HG02938 (cell line): ENCODE results near the gene TGM1.
A peak's percentile ranks its signal among the peaks of the same experiment; 100 is the strongest.

Experiments
- ATAC-seq: cut with Tn5 transposase; IDR thresholded peaks from one replicate; pipeline ENCODE4 v1.9.1; 2021; ENCODE audit warnings: mild to moderate bottlenecking, moderate library complexity; ENCODE audit not compliant: unreplicated experiment

Gene TGM1

GRCh38 chr14:24262821-24263733 is at the start of gene TGM1:
Gene TGM1 (minus strand): TSS chr14:24263177. CDS start chr14:24262352, 825 bp downstream.
- ATAC-seq: no peak

- no peak for ATAC-seq
These were observed 49.0 kb upstream of the TGM1 start for GRCh38 chr14:24311837-24312615.

DNA sequence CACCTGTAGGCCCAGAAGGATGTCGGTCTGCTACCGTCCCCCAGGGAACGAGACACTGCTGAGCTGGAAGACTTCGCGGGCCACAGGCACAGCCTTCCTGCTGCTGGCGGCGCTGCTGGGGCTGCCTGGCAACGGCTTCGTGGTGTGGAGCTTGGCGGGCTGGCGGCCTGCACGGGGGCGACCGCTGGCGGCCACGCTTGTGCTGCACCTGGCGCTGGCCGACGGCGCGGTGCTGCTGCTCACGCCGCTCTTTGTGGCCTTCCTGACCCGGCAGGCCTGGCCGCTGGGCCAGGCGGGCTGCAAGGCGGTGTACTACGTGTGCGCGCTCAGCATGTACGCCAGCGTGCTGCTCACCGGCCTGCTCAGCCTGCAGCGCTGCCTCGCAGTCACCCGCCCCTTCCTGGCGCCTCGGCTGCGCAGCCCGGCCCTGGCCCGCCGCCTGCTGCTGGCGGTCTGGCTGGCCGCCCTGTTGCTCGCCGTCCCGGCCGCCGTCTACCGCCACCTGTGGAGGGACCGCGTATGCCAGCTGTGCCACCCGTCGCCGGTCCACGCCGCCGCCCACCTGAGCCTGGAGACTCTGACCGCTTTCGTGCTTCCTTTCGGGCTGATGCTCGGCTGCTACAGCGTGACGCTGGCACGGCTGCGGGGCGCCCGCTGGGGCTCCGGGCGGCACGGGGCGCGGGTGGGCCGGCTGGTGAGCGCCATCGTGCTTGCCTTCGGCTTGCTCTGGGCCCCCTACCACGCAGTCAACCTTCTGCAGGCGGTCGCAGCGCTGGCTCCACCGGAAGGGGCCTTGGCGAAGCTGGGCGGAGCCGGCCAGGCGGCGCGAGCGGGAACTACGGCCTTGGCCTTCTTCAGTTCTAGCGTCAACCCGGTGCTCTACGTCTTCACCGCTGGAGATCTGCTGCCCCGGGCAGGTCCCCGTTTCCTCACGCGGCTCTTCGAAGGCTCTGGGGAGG is 47.9 kb upstream of the TGM1 start, which contains the start of gene LTB4R:
Gene LTB4R (plus strand): TSS at position 857 of the 959 bp plus-strand sequence. CDS start 4,150 bp downstream, outside the sequence.
- peak; percentile 57 for ATAC-seq

DNA sequence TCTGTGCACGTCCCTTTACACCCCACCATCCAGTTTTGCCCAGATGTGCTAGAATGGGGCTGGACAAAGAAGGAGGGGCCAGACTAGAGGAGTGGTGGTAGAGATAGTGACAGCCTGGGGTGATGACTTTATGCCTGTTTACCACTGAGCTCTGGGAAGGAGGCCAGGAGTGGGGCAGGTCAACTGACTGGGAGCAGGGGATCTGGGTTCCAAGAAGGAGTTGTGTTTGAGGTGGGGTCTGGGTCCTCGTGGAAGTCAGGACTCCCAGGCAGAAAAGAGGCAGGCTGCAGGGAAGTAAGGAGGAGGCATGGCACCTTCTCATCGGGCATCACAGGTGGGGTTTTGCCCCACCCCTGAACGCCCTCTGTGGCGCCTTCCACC is 47.3 kb upstream of the TGM1 start:
- ATAC-seq: no peak

DNA sequence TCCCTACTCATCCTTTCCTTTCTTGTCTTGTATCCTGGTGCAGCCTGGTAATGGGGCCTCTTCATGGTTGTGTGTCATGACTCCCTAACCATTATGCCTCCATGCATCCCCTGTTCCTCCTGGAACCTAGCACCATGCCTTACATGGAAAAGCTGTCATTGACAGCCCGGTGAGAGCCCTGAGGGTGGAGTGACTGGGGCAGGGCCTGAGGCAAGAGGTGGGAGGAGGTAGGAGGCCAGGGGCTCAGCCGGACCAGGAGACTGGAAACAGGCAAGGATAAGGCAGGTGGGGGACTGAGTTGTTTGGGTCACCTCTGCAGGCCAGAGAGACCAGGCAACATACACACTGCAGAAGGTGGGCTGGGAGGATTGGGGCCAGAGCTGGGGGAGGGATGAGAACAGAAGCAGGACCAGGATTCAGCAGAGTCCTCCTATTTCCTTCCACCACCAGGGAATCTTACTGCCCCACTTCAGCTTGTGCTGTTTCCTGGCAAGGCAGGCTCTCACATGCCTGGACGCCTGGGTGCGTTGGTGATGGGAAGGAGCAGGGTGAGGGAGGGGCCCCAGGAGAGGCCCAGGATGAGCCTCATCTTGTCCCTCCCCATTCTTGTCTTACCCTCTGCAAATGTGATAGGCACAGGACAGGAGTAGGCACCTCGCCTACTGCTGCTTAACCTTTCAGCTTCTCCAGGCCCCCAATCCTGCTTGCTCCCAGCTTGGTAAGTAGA is 46.7 kb upstream of the TGM1 start, which contains the start of gene LTB4R2:
Gene LTB4R2 (plus strand): TSS at position 603 of the 727 bp plus-strand sequence. CDS start 525 bp downstream, outside the sequence.
- no peak for ATAC-seq

- no peak for ATAC-seq
These were observed 45.6 kb upstream of the TGM1 start for GRCh38 chr14:24308342-24309124.

DNA sequence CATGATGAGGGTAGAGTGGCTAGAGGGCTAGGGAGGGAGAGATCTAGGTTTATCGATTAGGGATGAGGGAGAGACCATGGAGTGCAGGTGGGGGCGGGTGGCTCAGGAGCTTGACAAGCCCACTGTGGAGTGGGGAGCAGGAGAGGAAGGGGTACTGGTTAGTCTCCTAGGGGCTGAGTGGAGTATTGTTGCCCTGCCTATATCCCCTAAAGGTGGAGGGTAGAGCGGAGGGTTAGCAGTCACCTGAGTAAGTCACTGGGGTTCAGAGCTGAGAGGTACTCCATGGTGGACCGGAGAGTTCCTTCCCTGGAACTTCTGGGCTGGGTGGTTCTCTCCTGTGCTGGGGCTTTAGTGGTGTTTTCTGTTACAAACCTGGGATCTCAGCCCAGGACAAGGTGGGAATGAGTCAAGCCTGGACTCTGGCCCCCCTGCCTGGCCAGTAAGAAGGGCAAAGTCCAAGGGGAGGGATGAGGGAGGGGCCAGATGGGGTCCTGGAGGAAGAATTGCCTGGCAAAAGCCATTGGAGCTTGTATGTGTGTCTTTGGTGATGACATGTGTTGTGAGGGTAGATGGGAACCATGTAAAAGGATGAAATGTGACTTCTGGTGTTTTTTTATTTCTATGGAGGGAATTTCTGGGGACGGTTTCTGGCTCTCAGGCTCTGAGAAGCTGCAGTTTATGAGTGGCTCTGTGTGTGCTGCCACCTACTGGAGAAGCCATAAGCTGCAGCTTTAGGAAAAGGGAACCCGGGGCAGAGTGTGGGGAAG is 44.8 kb upstream of the TGM1 start, which contains the start of gene CIDEB:
Gene CIDEB (minus strand): TSS at position 403 of the 767 bp plus-strand sequence. CDS start 119 bp downstream, at position 284.
- no peak for ATAC-seq

GRCh38 chr14:24307156-24307574 is 44.2 kb upstream of the TGM1 start:
- no peak for ATAC-seq

GRCh38 chr14:24304019-24304387 is 41.0 kb upstream of the TGM1 start:
- ATAC-seq: no peak

GRCh38 chr14:24300326-24300980 is 37.5 kb upstream of the TGM1 start:
- no peak for ATAC-seq

DNA sequence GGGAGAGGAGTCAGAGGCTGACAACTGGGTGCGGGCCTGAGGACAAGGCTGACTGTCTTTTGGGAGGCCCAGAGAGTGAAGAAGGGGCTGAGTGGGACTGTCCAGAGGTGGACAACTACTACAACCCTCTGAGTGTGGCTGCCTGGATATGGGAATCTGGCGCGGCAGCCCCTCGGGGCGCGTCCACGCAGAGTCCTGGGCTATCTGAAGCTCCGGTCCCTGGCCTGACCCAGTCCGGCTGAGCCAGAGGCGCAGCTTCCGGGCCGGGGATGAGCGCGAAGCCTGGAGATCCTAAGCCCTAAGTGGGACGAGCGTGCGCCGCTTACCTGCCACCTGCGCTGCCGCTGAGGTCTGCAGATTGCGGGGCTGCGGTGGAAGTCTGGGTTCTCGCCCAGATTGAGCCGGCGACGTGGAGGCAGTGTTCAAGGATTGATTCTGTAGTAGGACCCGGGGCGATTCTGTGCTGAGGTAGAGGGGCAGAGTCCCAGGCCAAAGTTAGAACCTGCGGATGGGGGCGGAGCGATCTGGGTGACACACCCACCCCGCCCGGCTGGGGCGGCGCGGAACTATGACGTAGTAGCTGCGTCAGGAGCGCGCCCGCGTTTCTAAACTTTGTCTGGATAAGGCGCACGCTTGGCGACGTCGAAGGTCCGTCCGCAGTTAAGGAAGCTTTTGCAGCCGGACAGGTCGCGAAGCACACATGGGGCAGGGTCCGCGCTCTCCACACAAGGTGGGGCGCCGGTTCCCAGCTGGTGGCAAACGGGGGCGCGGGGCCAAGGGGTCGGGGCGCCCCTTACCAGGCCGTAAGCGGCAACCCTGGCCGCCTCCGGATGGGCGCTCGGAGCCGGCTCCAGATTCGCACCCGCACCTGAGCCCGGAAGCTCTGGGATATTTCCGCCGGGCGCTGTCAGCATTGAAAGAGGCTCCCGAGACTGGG is 36.5 kb upstream of the TGM1 start, which contains the start of the genes DHRS1 and NOP9:
Gene DHRS1 (minus strand): TSS at position 526 of the 937 bp plus-strand sequence. CDS start 674 bp downstream, outside the sequence.
Gene NOP9 (plus strand): TSS at position 596 of the 937 bp plus-strand sequence. CDS start 105 bp downstream, at position 701.
- ATAC-seq: peak; percentile 63

GRCh38 chr14:24298892-24299254 is 35.9 kb upstream of the TGM1 start:
- no peak for ATAC-seq

- peak; percentile 10 for ATAC-seq
These were observed 34.4 kb upstream of the TGM1 start for GRCh38 chr14:24297190-24297964.

DNA sequence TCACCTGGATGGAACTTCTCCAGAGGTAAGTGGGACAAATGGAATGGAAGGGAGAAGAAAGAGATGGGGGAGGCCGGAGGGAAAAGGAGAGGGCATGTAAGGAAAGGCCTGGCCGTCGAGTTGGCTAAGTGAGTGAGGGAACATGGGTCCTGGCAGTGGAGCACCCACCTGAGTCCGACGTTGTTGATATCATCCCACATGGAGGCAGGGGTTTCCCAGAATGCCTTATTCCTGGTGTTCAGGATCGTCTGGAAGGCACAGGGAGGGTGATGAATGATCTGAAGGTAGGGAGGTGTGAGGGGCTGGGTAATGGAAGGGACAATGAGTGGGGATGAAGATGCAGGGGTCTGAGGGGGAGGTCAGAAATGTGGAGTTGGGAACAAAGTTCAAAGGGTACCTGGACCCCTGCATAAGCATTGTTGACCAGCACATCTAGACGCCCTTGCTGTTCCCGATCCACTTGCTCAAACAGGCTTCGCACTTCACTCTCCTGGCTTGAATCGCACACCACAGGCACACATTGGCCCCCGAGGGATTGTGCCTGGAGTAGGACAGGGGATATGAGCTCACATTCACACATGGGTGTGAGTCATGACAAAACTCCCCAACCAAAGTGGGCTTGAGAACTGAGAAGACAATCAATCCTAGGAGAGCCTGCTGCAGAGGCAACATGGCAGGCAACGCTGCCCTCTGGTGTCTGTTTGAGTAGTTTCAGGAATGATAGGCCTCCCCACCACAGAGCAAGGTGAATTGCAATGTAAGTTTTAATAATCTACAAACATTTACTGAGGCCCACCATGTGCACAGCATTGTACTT is 33.6 kb upstream of the TGM1 start:
- ATAC-seq: peak; percentile 49

DNA sequence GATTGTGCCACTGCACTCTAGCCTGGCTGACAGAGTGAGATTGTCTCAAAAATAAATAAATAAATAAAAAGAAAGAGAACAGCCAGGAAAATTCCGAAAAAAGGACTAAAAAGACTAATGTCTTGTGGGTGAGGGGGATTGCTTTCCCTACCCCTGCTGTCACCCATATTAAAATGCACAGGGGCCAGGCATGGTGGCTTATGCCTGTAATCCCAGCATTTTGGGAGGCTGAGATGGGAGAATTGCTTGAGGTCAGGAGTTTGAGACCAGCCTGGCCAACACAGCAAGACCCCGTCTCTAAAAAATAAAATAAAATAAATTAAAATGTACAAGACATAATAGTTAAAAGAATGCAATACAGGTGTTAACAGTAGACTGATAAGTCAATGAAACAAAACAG is 30.5 kb upstream of the TGM1 start:
- no peak for ATAC-seq
